Nephron progenitor cell (in vitro differentiated cells): Measurements from ENCODE around the gene ZBTB20.
"Not testable (repeated sequence)": the region's sequence is repeated elsewhere in the genome, so short reads cannot be mapped to it uniquely, and the experiment has no call there.

Experiments
- DNase-seq: peaks from one replicate; pipeline ENCODE4 v3.0.0; 2021
- H3K27ac Mint-ChIP-seq: 2 replicates; pipeline ENCODE4 v1.8.0; 2021; ENCODE audit warnings: mild to moderate bottlenecking, moderate library complexity, mixed read lengths
- H3K27me3 Mint-ChIP-seq: 2 replicates; pipeline ENCODE4 v1.8.0; 2021; ENCODE audit warnings: mild to moderate bottlenecking, low read depth, mixed read lengths; ENCODE audit not compliant: poor library complexity
- H3K36me3 Mint-ChIP-seq: 2 replicates; pipeline ENCODE4 v1.8.0; 2021; ENCODE audit warnings: low read depth, mixed read lengths
- H3K4me1 Mint-ChIP-seq: 2 replicates; pipeline ENCODE4 v1.8.0; 2021; ENCODE audit warnings: mixed read lengths
- H3K4me3 Mint-ChIP-seq: 2 replicates; pipeline ENCODE4 v1.8.0; 2021; ENCODE audit warnings: mild to moderate bottlenecking, moderate library complexity, mixed read lengths
- H3K9me3 Mint-ChIP-seq: 2 replicates; pipeline ENCODE4 v1.8.0; 2021; ENCODE audit warnings: mild to moderate bottlenecking, moderate library complexity, mixed read lengths
- CTCF ChIP-seq: fragments of 200-600 bp; sonication (generic); IDR thresholded peaks from 2 replicates; pipeline ENCODE4 v1.5.0; 2021; ENCODE audit warnings: antibody characterized with exemption

Gene ZBTB20

GRCh38 chr3:115134648-115135347, 12.3 kb downstream of the ZBTB20 start:
- H3K36me3 Mint-ChIP-seq: no peaks in the 10 kb centered on the region
- no peaks in the 10 kb centered on the region for H3K27me3 Mint-ChIP-seq
- H3K4me3 Mint-ChIP-seq: no peak overlapping the region
- peaks cover 13% of the 10 kb centered on the region for H3K4me1 Mint-ChIP-seq
- H3K27ac Mint-ChIP-seq: peak overlapping the region; percentile 14
- TF ChIP-seq CTCF: no peak
- H3K9me3 Mint-ChIP-seq: peaks cover 7% of the 10 kb centered on the region
- DNase-seq: no peak

DNA sequence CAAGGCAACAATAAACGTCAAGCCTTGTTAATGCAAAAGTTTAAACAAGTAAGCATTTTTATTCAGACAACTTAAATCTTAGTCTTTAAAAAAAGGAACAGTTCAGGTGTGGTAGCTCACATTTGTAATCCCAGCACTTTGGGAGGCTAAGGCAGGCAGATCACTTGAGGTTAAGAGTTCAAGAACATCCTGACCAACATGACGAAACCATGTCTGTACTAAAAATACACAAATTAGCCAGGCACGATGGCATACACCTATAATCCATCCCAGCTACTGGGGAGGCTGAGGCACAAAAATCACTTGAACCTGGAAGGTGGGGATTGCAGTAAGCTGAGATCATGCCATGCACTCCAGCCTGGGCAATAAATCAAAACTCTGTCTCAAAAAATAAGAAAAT, 19.9 kb downstream of the ZBTB20 start:
- Mint-ChIP-seq H3K9me3 (peaks cover 3% of the 10 kb centered on the region), H3K36me3 (no peaks in the 10 kb centered on the region), H3K27ac (no peak overlapping the region), H3K4me1 (no peaks in the 10 kb centered on the region), H3K4me3 (no peak overlapping the region), H3K27me3 (no peaks in the 10 kb centered on the region)
- no peak for TF ChIP-seq CTCF
- DNase-seq: no peak

- Mint-ChIP-seq H3K4me1 (peaks cover 14% of the 10 kb centered on the region), H3K27ac (peak overlapping the region; percentile 79), H3K27me3 (no peaks in the 10 kb centered on the region), H3K36me3 (no peaks in the 10 kb centered on the region), H3K9me3 (no peaks in the 10 kb centered on the region), H3K4me3 (no peak overlapping the region)
- DNase-seq: no peak
- TF ChIP-seq CTCF: no peak
Measured at GRCh38 chr3:115120597-115120996, 26.5 kb downstream of the ZBTB20 start.

DNA sequence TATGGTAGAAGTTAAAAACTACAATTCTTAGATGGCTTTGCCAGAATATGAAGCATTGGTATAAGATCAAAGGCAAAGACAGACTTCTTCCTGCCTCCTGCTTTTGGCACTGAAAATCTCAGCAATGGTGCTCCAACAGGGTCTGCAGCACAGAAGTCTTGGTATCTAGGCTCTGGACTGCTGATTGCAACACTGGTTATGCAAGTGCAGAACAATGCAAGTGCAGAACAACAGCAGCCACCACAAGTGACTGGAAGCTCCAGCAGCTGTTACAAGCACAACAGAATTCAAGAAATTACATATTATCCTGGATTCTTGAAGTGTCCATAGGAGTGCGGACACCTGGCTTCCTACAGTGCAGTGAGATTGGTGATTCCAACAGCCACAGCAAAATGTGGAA, 33.7 kb downstream of the ZBTB20 start:
- Mint-ChIP-seq H3K9me3 (no peaks in the 10 kb centered on the region), H3K36me3 (no peaks in the 10 kb centered on the region), H3K27me3 (no peaks in the 10 kb centered on the region), H3K4me1 (no peaks in the 10 kb centered on the region), H3K27ac (no peak overlapping the region), H3K4me3 (no peak overlapping the region)
- no peak for DNase-seq
- TF ChIP-seq CTCF: no peak

- Mint-ChIP-seq H3K4me3 (no peak overlapping the region), H3K36me3 (no peaks in the 10 kb centered on the region), H3K4me1 (no peaks in the 10 kb centered on the region), H3K27ac (no peak overlapping the region), H3K27me3 (no peaks in the 10 kb centered on the region), H3K9me3 (no peaks in the 10 kb centered on the region)
- DNase-seq: no peak
- TF ChIP-seq CTCF: no peak
Measured at GRCh38 chr3:115111632-115112031, 35.5 kb downstream of the ZBTB20 start.

DNA sequence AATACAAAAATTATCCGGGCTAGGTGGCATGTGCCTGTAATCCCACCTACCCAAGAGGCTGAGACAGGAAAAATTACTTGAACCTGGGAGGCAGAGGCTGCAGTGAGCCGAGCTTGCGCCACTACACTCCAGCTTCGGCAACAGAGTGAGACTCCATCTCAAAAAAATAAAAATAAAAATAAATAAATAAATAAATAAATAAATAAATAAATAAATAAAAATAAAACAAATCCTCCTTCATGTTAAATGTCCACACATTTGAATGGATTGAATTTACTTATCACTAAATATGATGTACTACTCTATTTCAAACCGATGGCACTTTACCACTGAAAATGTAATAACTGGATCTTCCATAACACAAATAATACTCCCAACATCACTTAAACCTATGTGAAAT, 36.3 kb downstream of the ZBTB20 start:
- no peak for DNase-seq
- TF ChIP-seq CTCF: no peak
- Mint-ChIP-seq H3K36me3 (no peaks in the 10 kb centered on the region), H3K27me3 (no peaks in the 10 kb centered on the region), H3K4me1 (no peaks in the 10 kb centered on the region), H3K4me3 (no peak overlapping the region), H3K9me3 (no peaks in the 10 kb centered on the region), H3K27ac (no peak overlapping the region)

DNA sequence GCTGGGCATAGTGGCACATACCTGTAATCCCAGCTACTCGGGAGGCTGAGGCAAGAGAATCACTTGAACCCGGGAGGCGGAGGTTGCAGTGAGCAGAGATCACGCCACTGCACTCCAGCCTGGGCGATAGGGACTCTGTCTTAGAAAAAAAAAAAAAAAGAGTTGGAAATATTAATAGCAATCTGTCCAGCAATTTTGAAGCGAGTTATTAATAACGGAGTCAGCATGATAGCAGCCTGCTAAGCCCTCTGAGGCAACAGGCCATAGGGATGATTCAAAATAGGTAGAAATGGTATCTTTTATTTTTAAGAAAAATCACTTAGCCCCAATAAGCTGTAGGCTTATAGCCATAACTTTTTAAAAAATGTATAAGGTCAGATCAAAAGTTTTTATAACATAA, 37.0 kb downstream of the ZBTB20 start:
- not testable (repeated sequence) for H3K27me3 Mint-ChIP-seq, H3K4me3 Mint-ChIP-seq, H3K36me3 Mint-ChIP-seq, H3K27ac Mint-ChIP-seq, H3K9me3 Mint-ChIP-seq, H3K4me1 Mint-ChIP-seq, DNase-seq
